ENCODE results near the gene NPC1L1. TPM values are rescaled to one million over a fixed set of nuclear protein-coding genes. Genes with fewer than 3 reads are reported as not detected.

NPC1L1 gene
- polyA plus RNA-seq, 3 donors: 0.34 to 0.51 (median 0.38) TPM

- WGBS, 3 donors: 0% methylated on average over 19 of the region's 19 CpGs
- H3K27ac ChIP-seq (ENCODE audit: low read depth, low read length): no peak overlapping the region
These were observed 51.2 kb downstream of the NPC1L1 start for GRCh38 chr7:44489955-44490350.

GRCh38 chr7:44488955-44489354 lies 52.2 kb downstream of the NPC1L1 start:
- WGBS, 3 donors: 78 to 91% (median 86%) methylated on average over 3 of the region's 3 CpGs
- H3K27ac ChIP-seq (ENCODE audit: low read depth, low read length): no peak overlapping the region

DNA sequence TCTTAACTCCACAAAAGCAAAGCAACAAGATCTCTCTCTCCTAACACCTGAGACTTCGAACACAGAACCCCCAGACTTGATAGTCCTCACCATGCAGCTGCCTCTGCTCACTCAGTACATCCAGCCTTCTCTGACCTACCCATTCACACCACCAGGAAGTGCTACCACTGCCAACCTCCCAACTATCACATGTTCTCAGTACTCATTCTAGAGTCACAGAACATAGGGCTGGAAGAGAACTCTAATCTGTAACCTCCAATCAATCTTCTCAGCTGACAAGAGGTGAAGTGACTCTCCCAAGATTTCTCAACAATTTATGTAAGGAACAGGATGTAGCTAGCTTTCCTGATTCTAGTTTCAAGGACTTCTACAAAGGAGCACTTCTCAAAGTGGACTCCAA lies 54.4 kb downstream of the NPC1L1 start:
- H3K27ac ChIP-seq (ENCODE audit: low read depth, low read length): no peak overlapping the region
- 73 to 92% (median 88%) methylated on average over 1 of the region's 1 CpG for WGBS, 3 donors

DNA sequence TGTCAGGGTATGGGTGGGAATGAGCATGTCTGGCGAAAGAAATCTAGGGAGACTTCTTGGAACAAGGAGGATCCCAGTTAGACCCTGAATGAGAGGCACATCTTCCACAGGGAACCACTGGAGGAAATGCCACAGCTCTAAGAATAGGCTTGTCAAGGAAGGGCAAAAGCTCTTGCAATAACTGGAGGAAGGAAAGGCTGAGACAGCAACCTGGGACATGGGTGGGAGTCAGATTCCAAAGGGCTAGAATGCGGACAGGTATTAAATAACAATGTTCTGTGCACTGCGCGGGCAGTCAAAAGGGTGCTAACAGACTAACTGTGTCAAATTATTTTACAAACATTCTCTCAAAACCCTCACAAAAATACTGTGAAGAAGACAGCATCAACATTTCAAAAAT lies 55.1 kb downstream of the NPC1L1 start:
- no peak overlapping the region for H3K27ac ChIP-seq (ENCODE audit: low read depth, low read length)
- WGBS, 3 donors: 81 to 90% (median 83%) methylated on average over 4 of the region's 4 CpGs

DNA sequence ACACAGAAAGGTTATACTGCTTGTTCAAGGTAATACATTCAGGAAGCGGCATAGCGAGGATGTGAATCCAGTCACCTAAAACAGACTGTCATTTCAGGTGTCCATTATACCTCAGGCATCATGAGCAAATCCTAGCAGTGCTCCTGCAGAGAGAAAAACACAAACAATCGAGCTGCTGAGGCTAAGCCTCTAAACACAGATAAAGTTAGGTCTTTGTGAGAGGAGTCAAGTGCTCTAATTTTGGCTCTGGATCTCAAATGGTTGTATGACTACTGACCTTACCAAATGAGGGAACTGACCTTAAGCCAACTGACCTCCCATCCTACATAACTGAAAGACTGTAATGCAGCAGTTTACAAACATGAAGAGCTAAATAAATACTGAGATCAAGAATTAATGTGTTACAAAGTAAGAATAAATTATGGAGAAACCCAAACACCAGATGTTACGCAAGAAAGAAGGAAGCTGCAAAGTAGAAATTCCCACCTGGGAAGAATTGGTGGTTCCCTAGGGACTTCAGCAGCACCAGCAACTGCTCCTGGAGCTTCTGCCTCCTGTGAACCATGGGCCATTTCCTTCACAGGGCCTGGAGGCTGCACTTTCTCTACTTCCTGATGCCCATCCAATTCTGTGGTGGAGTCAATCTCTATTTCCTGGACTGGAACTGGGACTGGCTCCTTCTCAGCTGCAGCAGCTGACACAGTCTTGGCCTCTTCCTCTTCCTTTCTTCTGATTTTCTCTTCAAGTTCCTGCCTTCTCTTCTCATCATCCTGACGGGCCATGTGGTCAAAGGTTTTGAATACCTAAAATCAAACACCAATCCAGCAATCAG lies 56.4 kb downstream of the NPC1L1 start:
- H3K27ac ChIP-seq (ENCODE audit: low read depth, low read length): no peak overlapping the region
- WGBS, 3 donors: 82 to 87% (median 84%) methylated on average over 5 of the region's 5 CpGs

DNA sequence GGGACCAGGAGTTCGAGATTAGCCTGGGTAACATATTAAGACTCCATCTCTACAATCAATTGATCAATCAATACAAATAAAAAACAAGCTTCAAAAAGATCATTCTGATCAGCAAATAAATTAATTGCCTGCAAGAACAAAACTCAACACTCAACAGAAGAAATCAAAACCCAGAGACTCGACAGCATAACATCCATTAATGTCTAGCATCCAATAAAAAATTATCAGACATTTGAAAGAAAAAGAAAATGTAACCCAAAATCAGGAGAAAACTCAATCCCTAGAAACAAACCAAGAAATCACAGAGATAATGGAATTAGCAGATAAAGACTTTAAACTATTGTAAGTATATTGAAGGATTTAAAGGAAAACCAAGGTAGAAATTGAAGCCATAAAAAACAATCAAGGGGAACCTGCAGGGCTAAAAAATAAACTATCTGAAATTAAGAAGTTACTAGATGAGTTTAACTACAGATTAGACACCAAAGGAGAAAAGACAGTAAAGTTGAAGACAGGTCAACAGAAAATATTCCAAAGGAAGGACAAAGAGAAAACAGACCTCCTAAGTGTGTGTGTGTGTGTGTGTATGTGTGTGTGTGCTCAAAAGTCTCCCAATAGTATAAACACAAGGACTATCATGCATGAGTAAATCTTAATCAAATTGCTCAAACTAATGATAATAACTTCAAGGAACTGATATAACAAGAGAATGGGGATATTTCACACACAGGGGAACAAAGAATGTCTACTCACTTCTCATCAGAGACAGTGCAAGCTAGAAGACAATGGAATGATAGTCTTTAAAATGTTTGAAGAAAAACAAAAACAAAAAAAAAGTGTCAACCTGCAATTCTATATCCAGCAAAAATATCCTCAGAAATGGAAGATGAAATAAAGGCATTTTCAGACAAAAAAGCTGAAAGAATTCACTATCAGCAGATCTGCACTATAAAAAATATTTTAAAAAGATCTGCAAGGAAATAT lies 58.3 kb downstream of the NPC1L1 start:
- WGBS, 3 donors: 96 to 99% (median 98%) methylated on average over 2 of the region's 2 CpGs
- H3K27ac ChIP-seq (ENCODE audit: low read depth, low read length): no peak overlapping the region

DNA sequence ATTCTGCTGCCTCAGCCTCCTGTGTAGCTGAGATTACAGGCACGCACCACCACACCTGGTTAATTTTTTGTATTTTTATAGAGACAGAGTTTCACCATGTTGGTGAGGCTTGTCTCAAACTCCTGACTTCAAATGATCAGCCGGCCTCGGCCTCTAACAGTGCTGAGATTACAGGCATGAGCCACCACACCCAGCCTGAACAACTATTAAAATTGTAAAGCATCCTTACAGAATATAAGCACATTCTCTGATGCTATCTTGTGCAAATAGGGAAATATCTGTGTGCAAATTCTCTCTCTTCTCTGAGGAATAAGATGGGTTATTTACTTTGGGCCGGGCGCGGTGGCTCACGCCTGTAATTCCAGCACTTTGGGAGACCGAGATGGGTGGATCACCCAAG lies 63.2 kb downstream of the NPC1L1 start:
- no peak overlapping the region for H3K27ac ChIP-seq (ENCODE audit: low read depth, low read length)
- WGBS, 3 donors: 92 to 96% (median 96%) methylated on average over 8 of the region's 8 CpGs

DNA sequence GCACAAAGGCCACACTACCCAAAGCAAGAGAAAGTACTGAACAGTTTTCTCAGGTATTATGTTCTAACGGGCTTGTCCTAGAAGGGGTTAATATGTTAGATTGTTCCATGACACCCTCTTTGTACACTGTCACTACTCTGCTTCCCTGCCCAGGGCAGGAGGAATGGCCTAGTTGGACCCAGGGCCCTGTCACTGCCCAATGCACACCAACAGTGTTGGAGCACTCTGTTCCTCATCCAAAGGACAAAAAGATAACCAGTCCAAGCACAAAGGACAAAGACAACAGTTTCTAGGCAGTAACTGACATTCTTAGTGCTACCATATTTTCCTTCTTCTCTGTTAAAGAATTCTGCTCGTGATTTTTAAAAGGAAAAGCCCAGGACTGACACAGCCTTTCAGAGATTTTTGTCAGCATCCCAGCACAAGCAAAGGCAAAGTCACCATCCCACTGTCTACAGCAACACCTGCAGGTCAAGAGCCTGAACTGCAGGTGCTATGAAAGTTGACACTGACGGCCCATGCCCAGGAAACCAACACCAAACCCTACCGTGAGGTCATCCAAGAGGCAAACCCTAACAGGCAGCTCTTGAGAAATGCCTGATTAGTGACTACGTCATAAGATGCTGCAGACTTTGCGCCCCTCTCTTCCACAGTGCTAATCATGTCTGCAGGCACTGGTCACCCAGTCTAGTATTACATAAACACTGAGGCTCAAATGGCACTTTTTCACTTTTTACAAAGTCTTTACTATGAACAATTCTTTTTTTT lies 63.9 kb downstream of the NPC1L1 start:
- WGBS, 3 donors: 34 to 40% (median 37%) methylated on average over 6 of the region's 6 CpGs
- H3K27ac ChIP-seq (ENCODE audit: low read depth, low read length): no peak overlapping the region

- 86 to 90% (median 87%) methylated on average over 5 of the region's 5 CpGs for WGBS, 3 donors
- H3K27ac ChIP-seq (ENCODE audit: low read depth, low read length): no peak overlapping the region
These were observed 64.8 kb downstream of the NPC1L1 start for GRCh38 chr7:44476313-44476712.

GRCh38 chr7:44473295-44473694 lies 67.8 kb downstream of the NPC1L1 start:
- WGBS, 3 donors: 80 to 86% (median 83%) methylated on average over 3 of the region's 3 CpGs
- H3K27ac ChIP-seq (ENCODE audit: low read depth, low read length): no peak overlapping the region

- no peak overlapping the region for H3K27ac ChIP-seq (ENCODE audit: low read depth, low read length)
- WGBS, 3 donors: 39 to 57% (median 54%) methylated on average over 3 of the region's 3 CpGs
These were observed 68.3 kb downstream of the NPC1L1 start for GRCh38 chr7:44472843-44473242.

- no peak overlapping the region for H3K27ac ChIP-seq (ENCODE audit: low read depth, low read length)
- 73 to 82% (median 79%) methylated on average over 3 of the region's 3 CpGs for WGBS, 3 donors
These were observed 69.3 kb downstream of the NPC1L1 start for GRCh38 chr7:44471850-44472249.

DNA sequence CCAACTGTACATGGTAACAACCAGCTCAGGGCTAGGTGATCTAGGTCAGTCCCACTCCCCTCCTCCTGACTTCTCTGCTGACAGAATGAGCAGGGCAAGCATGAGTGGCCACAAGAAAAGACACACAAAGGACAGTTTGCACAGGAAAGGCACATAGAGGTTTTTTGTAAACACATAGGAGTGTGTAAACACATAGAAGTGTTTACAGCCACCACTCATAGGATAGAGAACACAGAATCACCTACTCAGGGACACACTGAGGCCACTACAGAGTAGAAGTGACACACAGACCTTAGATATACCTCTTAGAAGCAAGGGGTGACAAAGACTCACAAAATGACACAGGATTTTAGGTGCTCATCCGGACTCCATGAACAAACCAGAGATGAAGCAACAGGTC lies 69.7 kb downstream of the NPC1L1 start:
- H3K27ac ChIP-seq (ENCODE audit: low read depth, low read length): no peak overlapping the region
- 85 to 100% (median 90%) methylated on average over 1 of the region's 1 CpG for WGBS, 3 donors

- no peak overlapping the region for H3K27ac ChIP-seq (ENCODE audit: low read depth, low read length)
- 73 to 98% (median 81%) methylated on average over 5 of the region's 5 CpGs for WGBS, 3 donors
These were observed 70.4 kb downstream of the NPC1L1 start for GRCh38 chr7:44470628-44471245.

GRCh38 chr7:44470135-44470479 lies 71.0 kb downstream of the NPC1L1 start:
- WGBS, 3 donors: 85 to 92% (median 91%) methylated on average over 2 of the region's 2 CpGs
- no peak overlapping the region for H3K27ac ChIP-seq (ENCODE audit: low read depth, low read length)

- 55 to 72% (median 71%) methylated on average over 4 of the region's 4 CpGs for WGBS, 3 donors
- H3K27ac ChIP-seq (ENCODE audit: low read depth, low read length): no peak overlapping the region
These were observed 71.5 kb downstream of the NPC1L1 start for GRCh38 chr7:44469461-44470134.

GRCh38 chr7:44467217-44467548 lies 73.9 kb downstream of the NPC1L1 start:
- WGBS, 3 donors: 97 to 98% (median 97%) methylated on average over 4 of the region's 4 CpGs
- no peak overlapping the region for H3K27ac ChIP-seq (ENCODE audit: low read depth, low read length)
